Right ventricle myocardium superior (tissue), 1 donor: ENCODE measurements around the gene IL4I1. TPM values are rescaled to one million over a fixed set of nuclear protein-coding genes. Genes with fewer than 3 reads are reported as not detected.
"Not testable (repeated sequence)": the region's sequence is repeated elsewhere in the genome, so short reads cannot be mapped to it uniquely, and the experiment has no call there.

Experiments used
- ATAC-seq: fragments of 200-7000 bp; cut with Tn5 transposase; one replicate; pipeline ENCODE4 v1.9.1; 2020; ENCODE audit warnings: mild to moderate bottlenecking; ENCODE audit not compliant: poor library complexity
- DNase-seq: peaks from one replicate; pipeline ENCODE4 v3.0.0-alpha.2; 2020
- intact Hi-C: fragments of 100-400 bp; cut with DNase I; formaldehyde crosslinking; loops from one replicate; pipeline ENCODE4 v1.11.2; 2022
- total RNA-seq: library from RNA; stranded (reverse); fragmentation: NEBNext Ultra II Directional; extraction: Animal tissue kit (Norgen Biotek cat#: 25700); gene quantifications from one replicate; pipeline ENCODE4 v1.2.1, GENCODE V29; 2021
- donor health status: DM: no; HTN: yes; CAD: no; lungs with severe emphysema.

Gene IL4I1
- total RNA-seq, 1 donor from 2014 or later = not detected

DNA sequence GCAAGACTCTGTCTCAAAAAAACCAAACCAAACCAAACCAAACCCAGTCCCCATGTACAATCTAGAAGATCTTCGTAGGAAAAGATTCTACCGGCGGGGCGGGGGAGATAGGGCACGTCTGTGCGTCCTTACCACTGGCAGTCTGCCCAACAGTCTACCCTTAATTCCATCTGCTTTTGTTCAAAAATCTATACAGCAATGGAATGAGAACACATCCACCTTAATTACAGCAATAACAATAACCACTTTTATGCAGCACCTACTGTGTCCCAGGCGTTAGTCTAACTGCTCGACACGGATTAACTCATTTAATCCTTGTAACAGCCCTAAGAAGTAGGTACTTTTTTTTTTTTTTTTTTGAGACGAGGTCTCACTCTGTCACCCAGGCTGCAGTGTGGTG is 29.8 kb upstream of the IL4I1 start:
- ATAC-seq = no peak
- DNase-seq = no peak
- intact Hi-C loops = no loop called here

- DNase-seq (no peak), ATAC-seq (no peak)
- intact Hi-C loops = no loop called here
These were observed 28.8 kb upstream of the IL4I1 start for GRCh38 chr19:49925486-49925885.

DNA sequence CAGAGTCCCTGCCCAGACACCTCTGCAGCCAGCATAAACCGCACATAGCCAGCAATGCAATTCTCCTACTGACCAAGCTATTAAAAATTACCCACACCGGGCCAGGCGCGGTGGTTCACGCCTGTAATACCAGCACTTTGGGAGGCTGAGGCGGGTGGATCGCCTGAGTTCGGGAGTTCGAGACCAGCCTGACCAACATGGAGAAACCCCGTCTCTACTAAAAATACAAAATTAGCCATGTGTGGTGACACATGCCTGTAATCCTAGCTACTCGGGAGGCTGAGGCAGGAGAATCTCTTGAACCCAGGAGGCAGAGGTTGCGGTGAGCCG is 28.2 kb upstream of the IL4I1 start:
- intact Hi-C loops, DNase-seq, ATAC-seq: not testable (repeated sequence)

DNA sequence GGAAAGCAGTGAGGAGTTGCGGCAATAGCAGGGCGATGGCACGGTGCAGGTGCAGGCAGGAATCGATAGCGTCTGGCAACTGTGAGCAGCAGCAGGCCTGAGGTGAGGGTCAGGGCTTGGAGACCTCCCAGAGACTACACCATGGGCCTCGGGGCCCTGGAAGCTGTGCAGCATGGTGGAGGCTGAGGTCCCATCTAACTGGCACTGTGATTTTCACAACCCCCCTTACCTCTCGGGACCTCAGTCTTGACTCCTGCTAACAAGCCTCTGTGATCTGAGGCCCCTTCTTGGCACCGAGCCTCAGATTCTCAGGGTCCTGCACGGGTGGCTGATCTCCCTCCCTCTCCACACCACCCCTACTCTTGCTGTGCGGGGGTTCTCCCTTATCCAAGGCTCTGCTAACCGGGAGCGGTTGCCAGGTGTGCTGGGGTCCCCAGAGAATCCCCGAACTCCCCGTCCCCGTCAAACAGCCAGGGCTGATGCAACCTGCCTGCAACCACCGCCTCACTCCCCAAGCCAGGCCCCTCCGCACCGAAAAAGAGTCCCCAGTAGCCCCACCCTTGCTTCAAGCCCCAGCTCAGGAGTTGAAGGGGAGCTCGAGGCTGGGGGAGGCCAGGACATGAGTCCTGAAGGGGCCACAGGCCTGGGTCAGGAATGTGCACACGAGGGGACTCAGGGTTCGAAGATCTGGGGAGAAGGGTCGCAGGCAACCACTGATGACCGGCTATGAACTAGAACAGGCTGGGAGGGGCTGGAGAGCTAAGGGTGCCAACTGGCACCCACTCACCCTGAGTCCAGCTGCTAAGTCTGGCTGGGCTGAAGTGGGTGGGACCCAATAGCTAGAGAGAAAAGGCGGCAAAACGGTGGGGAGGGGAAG is 27.6 kb upstream of the IL4I1 start:
- no peak for DNase-seq
- ATAC-seq = no peak
- intact Hi-C loops = no loop called here

GRCh38 chr19:49923055-49924003 is 26.6 kb upstream of the IL4I1 start:
- DNase-seq (no peak), ATAC-seq (no peak)
- intact Hi-C loops = no loop called here

DNA sequence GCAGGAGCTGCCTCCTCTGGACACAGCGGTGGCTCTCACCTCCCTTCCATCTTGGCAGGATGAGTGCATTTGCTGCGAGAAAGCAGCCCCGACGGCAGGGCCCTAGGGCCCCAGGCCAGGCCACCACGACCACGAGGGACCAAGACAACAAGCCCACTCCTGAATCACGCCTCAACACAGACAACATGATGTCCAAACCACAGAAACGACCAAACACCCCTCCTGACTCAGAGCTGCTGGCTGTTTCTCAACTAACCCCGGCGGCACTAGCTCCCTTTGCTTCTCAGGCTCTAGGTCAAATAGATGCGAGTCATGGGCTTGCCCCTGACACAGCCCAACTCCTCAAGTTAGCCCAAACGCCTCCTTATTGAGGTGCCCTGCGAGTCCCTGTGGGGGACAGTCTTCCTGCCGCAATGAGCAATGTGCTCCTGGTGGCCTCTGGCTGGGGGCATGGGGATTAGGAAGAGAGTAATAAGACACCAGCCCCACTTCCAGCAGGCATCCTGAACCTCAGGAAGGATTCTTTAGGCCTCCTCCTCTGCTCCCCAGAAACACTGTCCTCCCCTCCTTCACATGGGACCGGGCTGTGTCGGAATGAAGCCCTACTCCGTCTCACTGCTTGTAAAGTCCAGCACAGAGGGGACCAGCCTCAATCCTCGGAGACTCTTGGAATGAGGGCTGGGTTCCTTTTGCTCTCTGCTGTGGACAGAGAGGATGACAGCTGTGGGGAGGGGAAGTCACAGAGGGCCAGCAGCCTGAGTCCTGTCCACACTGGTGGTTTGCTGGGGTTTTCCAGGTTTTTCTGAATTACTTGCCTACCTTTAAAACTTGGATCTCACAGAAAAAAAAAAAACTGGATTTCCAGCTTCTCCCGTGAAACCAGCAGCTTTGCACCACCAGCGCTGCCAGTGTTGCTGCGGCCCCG is 25.4 kb upstream of the IL4I1 start:
- intact Hi-C loops = no loop called here
- DNase-seq (no peak), ATAC-seq (no peak)

- peak; percentile 22 for DNase-seq
These were observed 24.1 kb upstream of the IL4I1 start for GRCh38 chr19:49920624-49921363.

DNA sequence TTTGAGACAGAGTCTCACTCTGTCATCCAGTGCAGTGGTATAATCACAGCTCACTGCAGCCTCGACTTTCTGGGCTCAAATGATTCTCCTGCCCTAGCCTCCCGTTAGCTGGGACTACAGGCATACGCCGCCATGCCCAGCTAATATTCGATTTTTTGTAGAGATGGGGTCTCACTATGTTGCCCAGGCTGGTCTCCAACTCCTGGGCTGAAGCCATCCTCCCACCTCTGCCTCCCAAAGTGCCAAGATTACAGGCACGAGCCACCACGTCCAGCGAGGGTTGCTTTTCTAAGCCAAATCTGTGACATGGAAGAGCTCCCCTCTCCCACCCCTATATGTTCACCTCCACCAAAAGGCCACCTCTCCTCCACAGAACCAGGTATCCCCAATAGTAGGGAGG is 21.4 kb upstream of the IL4I1 start:
- ATAC-seq (no peak), DNase-seq (no peak)
- intact Hi-C loops = no loop called here

More at GRCh38 chr19:49920624-49921363, 24.1 kb upstream of the IL4I1 start:
- no peak for ATAC-seq
- intact Hi-C loops = no loop called here

- DNase-seq = no peak
- ATAC-seq = no peak
- intact Hi-C loops = no loop called here
These were observed 20.4 kb upstream of the IL4I1 start for GRCh38 chr19:49916839-49917733.

DNA sequence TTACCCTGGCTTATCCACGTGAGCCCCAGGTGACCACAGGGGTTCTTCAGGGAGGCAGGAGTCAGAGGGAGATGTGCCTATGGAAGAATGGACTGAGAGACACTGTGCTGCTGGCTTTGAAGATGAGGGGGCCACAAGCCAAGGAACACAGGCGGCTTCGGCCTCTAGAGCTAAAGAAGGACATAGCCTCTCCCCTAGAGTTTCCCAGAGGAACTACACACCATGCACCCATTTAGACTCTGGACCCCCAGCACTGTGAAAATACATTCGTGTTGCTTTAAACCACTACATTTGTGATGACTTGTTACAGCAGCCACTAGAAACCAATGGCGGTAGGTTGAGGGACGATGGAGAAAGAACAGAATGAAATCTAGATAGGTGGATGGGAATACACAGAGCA is 18.6 kb upstream of the IL4I1 start:
- ATAC-seq (no peak), DNase-seq (no peak)
- intact Hi-C loops = no loop called here

- DNase-seq (no peak), ATAC-seq (no peak)
- intact Hi-C loops = no loop called here
These were observed 17.0 kb upstream of the IL4I1 start for GRCh38 chr19:49913720-49914119.

DNA sequence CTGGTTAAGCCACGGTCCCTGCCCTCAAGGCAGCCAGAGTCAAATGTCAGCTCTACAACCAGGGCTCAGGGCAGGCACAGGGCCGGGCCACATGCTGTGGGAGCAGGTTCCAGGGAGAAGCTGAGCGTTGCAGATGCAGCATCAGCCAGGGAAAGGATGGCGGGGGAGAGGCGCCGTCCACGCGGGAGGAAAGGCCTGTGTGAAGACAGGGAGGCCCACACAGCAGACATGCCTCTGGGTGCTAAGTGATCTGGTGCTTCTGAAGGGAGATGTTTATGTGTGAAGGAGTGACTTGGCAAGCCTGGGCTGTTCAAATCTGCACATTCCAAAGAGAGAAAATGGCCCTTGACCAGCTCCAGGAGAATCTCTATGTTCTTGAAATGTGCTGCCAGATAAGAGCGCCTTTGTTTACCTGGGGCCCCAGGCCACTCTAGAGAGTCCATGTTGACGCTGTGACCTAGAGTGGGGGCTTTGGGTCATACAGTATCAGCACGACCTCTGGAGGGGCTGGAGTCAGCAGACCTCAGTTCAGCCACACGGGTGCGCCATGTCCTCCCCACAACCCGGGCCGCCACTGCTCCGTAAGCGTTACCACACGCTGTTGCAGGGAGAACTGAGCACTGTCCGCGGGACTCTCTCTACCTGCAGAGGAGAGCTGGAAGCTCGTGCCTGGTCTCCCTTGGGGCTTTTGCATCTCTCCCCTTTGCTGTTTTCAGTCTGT is 16.4 kb upstream of the IL4I1 start:
- DNase-seq (no peak), ATAC-seq (no peak)

GRCh38 chr19:49911381-49912145 is 14.9 kb upstream of the IL4I1 start:
- intact Hi-C loops = no loop called here
- ATAC-seq (peak; percentile 23), DNase-seq (no peak)

More for the DNA sequence above, 16.4 kb upstream of the IL4I1 start:
- intact Hi-C loops = no loop called here

- DNase-seq (no peak), ATAC-seq (no peak)
- intact Hi-C loops = no loop called here
These were observed 13.5 kb upstream of the IL4I1 start for GRCh38 chr19:49910179-49910578.

- ATAC-seq = no peak
- intact Hi-C loops = no loop called here
- DNase-seq = no peak
These were observed 12.1 kb upstream of the IL4I1 start for GRCh38 chr19:49908480-49909420.
